Heart right ventricle (tissue), 16 donors: Measurements from ENCODE around the gene TMEM132D. TPM values are rescaled to one million over a fixed set of nuclear protein-coding genes. Genes with fewer than 3 reads are reported as not detected.

Experiments used
- ATAC-seq, 8 donors: fragments of 200-7000 bp; cut with Tn5 transposase; one replicate each; pipeline ENCODE4 v1.9.1; 2020; ENCODE audit warnings: mild to moderate bottlenecking in 8 of 8, moderate library complexity in 8 of 8, moderate number of reproducible peaks in 1 of 8
- DNase-seq, 2 donors: peaks; one replicate each; pipeline ENCODE4 v3.0.0-alpha.2; 2020
- H3K27ac ChIP-seq, 10 donors: fragments of 200-600 bp; sonication (generic) in 2 of 10; one replicate each; pipeline versions ENCODE4 v1.5.0 to v1.8.0; 2020 to 2022; ENCODE audit warnings: mild to moderate bottlenecking in 3 of 10
- H3K27me3 ChIP-seq, 7 donors: fragments of 200-600 bp; one replicate each; pipeline ENCODE4 v1.8.0; 2021 to 2022; ENCODE audit warnings: mild to moderate bottlenecking in 2 of 7
- H3K36me3 ChIP-seq, 9 donors: fragments of 200-600 bp; sonication (generic) in 1 of 9; one replicate each; pipeline versions ENCODE4 v1.5.0 to v1.8.0; 2020 to 2022; ENCODE audit warnings: mild to moderate bottlenecking in 2 of 9
- H3K4me1 ChIP-seq, 9 donors: fragments of 200-600 bp; sonication (generic) in 1 of 9; one replicate each; pipeline versions ENCODE4 v1.5.0 to v1.8.0; 2020 to 2022; ENCODE audit warnings: mild to moderate bottlenecking in 4 of 9
- H3K4me3 ChIP-seq, 10 donors: fragments of 200-600 bp; sonication (generic) in 2 of 10; one replicate each; pipeline versions ENCODE4 v1.5.0 to v1.8.0; 2020 to 2022; ENCODE audit warnings: mild to moderate bottlenecking in 7 of 10, moderate library complexity in 2 of 10
- H3K9me3 ChIP-seq, 11 donors: fragments of 200-600 bp in 10 of 11; sonication (generic) in 2 of 11; one replicate each; pipeline versions ENCODE4 v1.5.0 to v1.8.0; 2013 to 2022; ENCODE audit warnings: mild to moderate bottlenecking in 2 of 11, control low read depth in 1 of 11, moderate library complexity in 1 of 11
- whole genome bisulfite sequencing, 2 donors: extraction: QIAGEN DNeasy Blood & Tissue Kit; methylation state at CpG; one replicate each; pipeline ENCODE4 v1.1.7; 2013; ENCODE audit warnings: inconsistent platforms in 1 of 2; 5-methylcytosine and 5-hydroxymethylcytosine counted together
- intact Hi-C, 10 donors: fragments of 100-400 bp; cut with DNase I; formaldehyde crosslinking; loops; one replicate each; pipeline versions ENCODE4 v1.11.1 to v1.14.2; 2022
- polyA plus RNA-seq, 2 donors: library from polyadenylated mRNA; stranded (reverse); fragments of 200-250 nt; gene quantifications; one replicate each; pipeline ENCODE4 v1.2.3, GENCODE V29; 2013
- total RNA-seq, 10 donors: library from RNA; stranded (reverse); fragmentation: NEBNext Ultra II Directional in 3 of 10; extraction: Animal tissue kit (Norgen Biotek cat#: 25700) in 3 of 10; gene quantifications; one replicate each; pipeline versions ENCODE4 v1.2.1 to v1.2.4, GENCODE V29; 2021 to 2023
- TF ChIP-seq, protein P1 (sequence below), 9 donors: fragments of 200-600 bp; sonication (generic) in 2 of 9; IDR thresholded peaks; one replicate each; pipeline versions ENCODE4 v1.5.0 to v1.8.0; 2021 to 2022; ENCODE audit warnings: antibody characterized with exemption in 9 of 9, mild to moderate bottlenecking in 5 of 9, moderate library complexity in 1 of 9
- donor health status: Arrhythmogenic right ventricular cardiomyopathy.
- donor health status: ischemic (EF 13 %, LVEDD 7.1; RV severe dilation, severe dysfunction).
- donor health status: healthy with polysubstance abuse.
- donor health status: DM: no; HTN: yes; CAD: no.
- donor health status: DM: no; HTN: no; CAD: no.
- donor health status: ischemic (EF 25% LVEDD 6.9; RV normal size, moderate dysfunction).
- donor health status: ischemic (EF 25% LVEDD 5.7; RV mildly dilated, moderate dysfunction).
- donor health status: healthy.
- donor health status: DM: yes; HTN: yes; CAD: no.
- donor health status: Ischemic cardiomyopathy.
- donor health status: ischemic (EF 35%, LVEDD 5.7; RV mildly dilated, moderate dysfunction).
- donor health status: nonischemic (EF 11% LVEDD 7.7; RV severe dilation, severe dysfunction).
- donor health status: DM: yes; HTN: yes; CAD: no.
- donor health status: PGD.
- donor health status: ischemic (EF 29% LVEDD 5.4; RV normal size, mild dysfunction).
- donor health status: nonischemic (EF 23%, LVEDD 6.1; RV moderate dilation, normal function).

The TMEM132D gene
- total and polyA plus RNA-seq, 12 donors: not detected

DNA sequence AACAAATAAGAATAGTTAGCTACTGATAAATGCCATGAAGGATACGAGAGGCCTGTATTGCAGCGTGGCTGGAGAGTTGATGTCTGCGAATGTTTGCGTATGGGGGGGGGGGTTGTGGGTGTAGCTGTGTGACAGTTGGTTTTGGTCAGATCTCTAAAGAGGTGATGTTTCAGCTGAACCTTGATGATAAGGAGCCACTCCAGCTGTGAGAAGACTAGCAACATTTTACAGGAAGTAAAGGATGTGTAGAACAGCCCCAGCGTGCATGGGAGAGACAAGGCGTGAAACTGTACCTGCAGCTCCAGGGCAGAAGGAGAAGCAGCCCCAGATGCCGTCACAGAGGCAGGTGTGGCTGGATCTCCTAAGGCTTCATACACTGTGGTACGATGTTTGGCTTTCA is 416.9 kb downstream of the TMEM132D start:
- Histone ChIP-seq H3K27ac (no peak overlapping the region), H3K36me3 (no peaks in the 10 kb centered on the region), H3K9me3 (peaks cover 0 to 13% (median 0%) of the 10 kb centered on the region in 11 donors), H3K4me1 (no peaks in the 10 kb centered on the region), H3K27me3 (no peaks in the 10 kb centered on the region), H3K4me3 (no peak overlapping the region)
- WGBS, 2 donors: 68 to 76% methylated on average over 8 of the region's 8 CpGs
- intact Hi-C loops: no loop called here
- ATAC-seq (no peak), DNase-seq (no peak)
- TF ChIP-seq, protein P1, sequence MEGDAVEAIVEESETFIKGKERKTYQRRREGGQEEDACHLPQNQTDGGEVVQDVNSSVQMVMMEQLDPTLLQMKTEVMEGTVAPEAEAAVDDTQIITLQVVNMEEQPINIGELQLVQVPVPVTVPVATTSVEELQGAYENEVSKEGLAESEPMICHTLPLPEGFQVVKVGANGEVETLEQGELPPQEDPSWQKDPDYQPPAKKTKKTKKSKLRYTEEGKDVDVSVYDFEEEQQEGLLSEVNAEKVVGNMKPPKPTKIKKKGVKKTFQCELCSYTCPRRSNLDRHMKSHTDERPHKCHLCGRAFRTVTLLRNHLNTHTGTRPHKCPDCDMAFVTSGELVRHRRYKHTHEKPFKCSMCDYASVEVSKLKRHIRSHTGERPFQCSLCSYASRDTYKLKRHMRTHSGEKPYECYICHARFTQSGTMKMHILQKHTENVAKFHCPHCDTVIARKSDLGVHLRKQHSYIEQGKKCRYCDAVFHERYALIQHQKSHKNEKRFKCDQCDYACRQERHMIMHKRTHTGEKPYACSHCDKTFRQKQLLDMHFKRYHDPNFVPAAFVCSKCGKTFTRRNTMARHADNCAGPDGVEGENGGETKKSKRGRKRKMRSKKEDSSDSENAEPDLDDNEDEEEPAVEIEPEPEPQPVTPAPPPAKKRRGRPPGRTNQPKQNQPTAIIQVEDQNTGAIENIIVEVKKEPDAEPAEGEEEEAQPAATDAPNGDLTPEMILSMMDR (IDR thresholded peaks at IDR 0.05): no peak

DNA sequence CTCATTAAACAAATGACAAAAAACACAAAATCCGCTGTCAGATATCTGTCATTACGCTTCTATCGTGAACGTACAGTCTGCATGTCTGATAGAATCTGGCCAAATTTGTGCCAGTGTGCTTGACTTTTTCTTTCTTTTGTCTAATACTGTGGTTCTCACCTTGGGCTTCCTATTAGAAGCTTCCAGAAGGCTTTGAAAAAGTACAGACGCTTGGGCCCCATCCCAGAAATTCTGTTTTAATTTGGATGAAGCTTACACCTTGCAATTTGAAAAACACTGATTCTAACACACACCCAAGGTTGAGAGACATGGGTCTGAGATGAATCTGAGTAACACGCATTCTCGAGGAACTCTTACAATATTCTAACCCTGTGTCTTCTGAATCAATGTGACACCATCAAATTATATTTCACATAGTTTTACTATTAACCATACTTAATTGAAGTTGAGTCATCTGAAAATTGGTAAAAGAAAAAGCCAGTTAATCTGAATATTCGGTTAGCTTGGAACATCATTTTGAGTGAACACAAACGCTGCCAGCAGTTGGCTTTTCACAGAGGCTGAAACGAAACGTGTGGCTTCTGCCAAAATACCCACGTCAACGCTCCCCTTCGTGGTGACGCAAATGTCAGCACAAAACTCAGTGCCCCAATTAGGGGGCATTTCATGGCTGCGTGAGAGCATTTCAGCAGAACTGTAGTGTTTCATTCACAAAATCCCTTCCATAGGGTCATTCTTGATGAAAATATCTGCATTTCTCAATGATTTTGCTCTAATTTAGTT is 420.5 kb downstream of the TMEM132D start:
- ATAC-seq: no peak

DNA sequence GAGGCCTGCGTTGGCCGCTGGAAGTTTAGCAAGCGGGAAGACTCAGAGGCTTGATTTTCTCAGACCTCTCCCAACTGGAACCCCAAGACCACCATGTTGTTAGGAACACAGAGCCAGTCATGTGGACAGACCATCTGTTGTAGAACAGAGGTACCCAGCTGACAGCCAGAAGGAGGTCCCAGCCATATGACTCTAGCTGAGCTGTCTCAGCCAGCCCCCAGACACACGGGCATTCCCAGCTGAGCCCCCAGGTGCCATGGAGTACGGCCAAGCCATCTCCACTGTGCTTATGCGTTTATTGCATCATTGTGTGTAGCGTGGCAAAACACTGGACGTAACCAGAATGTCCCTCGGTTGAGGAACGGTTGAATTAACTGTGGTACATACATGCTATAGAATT is 421.9 kb downstream of the TMEM132D start:
- no peak overlapping the region for H3K4me3 ChIP-seq
- no peaks in the 10 kb centered on the region for H3K36me3 ChIP-seq
- DNase-seq (no peak), ATAC-seq (no peak)
- H3K4me1 ChIP-seq: no peaks in the 10 kb centered on the region
- H3K27me3 ChIP-seq: no peaks in the 10 kb centered on the region
- TF ChIP-seq, protein P1 (IDR thresholded peaks at IDR 0.05): no peak
- no peak overlapping the region for H3K27ac ChIP-seq
- intact Hi-C loops: no loop called here
- peaks cover 0 to 8% (median 0%) of the 10 kb centered on the region in 11 donors for H3K9me3 ChIP-seq
- 79 to 86% methylated on average over 10 of the region's 10 CpGs for WGBS, 2 donors

More for the DNA sequence above, 420.5 kb downstream of the TMEM132D start:
- H3K4me1 ChIP-seq: no peaks in the 10 kb centered on the region
- H3K36me3 ChIP-seq: no peaks in the 10 kb centered on the region
- 72 to 78% methylated on average over 16 of the region's 16 CpGs for WGBS, 2 donors
- H3K27ac ChIP-seq: no peak overlapping the region
- no peak overlapping the region for H3K4me3 ChIP-seq
- TF ChIP-seq, protein P1 (IDR thresholded peaks at IDR 0.05): no peak
- DNase-seq: no peak
- H3K9me3 ChIP-seq: peaks cover 0 to 10% (median 0%) of the 10 kb centered on the region in 11 donors
- no peaks in the 10 kb centered on the region for H3K27me3 ChIP-seq
- intact Hi-C loops: no loop called here

DNA sequence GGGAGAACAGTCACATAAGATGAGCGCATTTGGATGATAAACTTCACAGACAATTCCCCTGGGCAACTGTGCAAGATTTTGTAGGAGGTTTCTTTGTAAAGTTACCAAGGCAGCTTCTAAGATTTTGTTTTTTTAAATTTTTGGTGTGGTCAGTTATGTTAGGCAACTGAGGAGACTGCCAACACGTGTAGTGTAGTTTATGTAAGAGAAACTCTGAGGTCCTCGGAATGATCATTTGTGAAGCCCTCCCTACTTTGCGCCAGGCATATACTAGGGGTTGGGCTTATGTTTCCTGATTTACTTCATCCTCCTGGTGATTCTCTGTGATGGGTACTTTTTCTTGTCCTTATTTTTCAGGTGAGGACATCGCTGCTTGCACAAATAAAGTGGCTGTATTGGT is 433.6 kb downstream of the TMEM132D start:
- Histone ChIP-seq H3K27ac (no peak overlapping the region), H3K4me1 (no peaks in the 10 kb centered on the region), H3K27me3 (no peaks in the 10 kb centered on the region), H3K36me3 (no peaks in the 10 kb centered on the region), H3K4me3 (no peak overlapping the region), H3K9me3 (peaks cover 0 to 12% (median 0%) of the 10 kb centered on the region in 11 donors)
- WGBS, 2 donors: 65 to 73% methylated on average over 5 of the region's 5 CpGs
- TF ChIP-seq, protein P1 (IDR thresholded peaks at IDR 0.05): no peak
- intact Hi-C loops: no loop called here
- no peak for ATAC-seq
- no peak for DNase-seq
